Motor neuron (in vitro differentiated cells): ENCODE results near the gene APMAP. TPM values are rescaled to one million over a fixed set of nuclear protein-coding genes. Genes with fewer than 3 reads are reported as not detected.

Source experiments
- ATAC-seq, 8 experiments: fragments of 200-7000 bp; cut with Tn5 transposase; replicated peaks in 6 of 8; 2 replicates each; pipeline ENCODE4 v1.8.0; 2021; ENCODE audit warnings: mild to moderate bottlenecking in 8 of 8, moderate library complexity in 8 of 8
- H3K27ac ChIP-seq, 2 donors: fragments of 250-450 bp; sonication (Bioruptor Pico); 2 replicates each; pipeline ENCODE4 v1.9.0; 2021; ENCODE audit warnings: antibody characterized with exemption in 2 of 2, mild to moderate bottlenecking in 2 of 2, moderate library complexity in 1 of 2
- H3K4me1 ChIP-seq, 2 donors: fragments of 250-450 bp; sonication (Bioruptor Pico); replicated peaks in 1 of 2; 2 replicates each; pipeline ENCODE4 v1.6.1; 2021; ENCODE audit warnings: antibody characterized with exemption in 2 of 2, mild to moderate bottlenecking in 2 of 2, moderate library complexity in 1 of 2
- H3K4me3 ChIP-seq, 5 donors: fragments of 250-450 bp; sonication (Bioruptor Pico); 2 replicates each; pipeline ENCODE4 v1.9.0; 2021; ENCODE audit warnings: antibody characterized with exemption in 5 of 5, mild to moderate bottlenecking in 5 of 5, moderate library complexity in 4 of 5
- WGBS, 10 experiments: fragments of 450-650 bp; shearing (Covaris generic); methylation state at CpG; one replicate each; pipeline ENCODE4 v1.0.0; 2022; 5-methylcytosine and 5-hydroxymethylcytosine counted together
- in situ Hi-C, 9 experiments: fragments of 400-800 bp; cut with MboI; loops; one replicate each; pipeline ENCODE4 v1.15.0; 2021; ENCODE audit warnings: low sequenced_read_pairs in 9 of 9, low pct_unique_long_range_greater_than_20kb in 2 of 9; ENCODE audit not compliant: unreplicated experiment in 9 of 9
- total RNA-seq, 8 experiments: library from RNA; unstranded; fragments of 300-600 nt; gene quantifications; 2 replicates each; pipeline versions ENCODE4 v1.2.3 to v1.2.4, GENCODE V29; 2022

The APMAP gene
- total RNA-seq, 8 experiments from 2014 or later = 47.5 to 163 (median 73.7) TPM

GRCh38 chr20:24977336-24977735 is 15.2 kb downstream of the APMAP start:
- no peaks in the 10 kb centered on the region for H3K4me1 ChIP-seq
- 100% methylated on average over 1 of the region's 1 CpG; no CpG with 5 or more reads in 8 of the 10 experiments for whole genome bisulfite sequencing, 10 experiments
- in situ Hi-C loops = loop anchor here in 3 of 9 experiments (25.0 kb wide), 3 partner anchors 185 to 335 kb away; partner anchors contain the start of gene ENTPD6 (in 2 of the 3)
- ATAC-seq = no peak
- no peak overlapping the region for H3K27ac ChIP-seq
- H3K4me3 ChIP-seq = no peak overlapping the region

- no peak overlapping the region for H3K27ac ChIP-seq
- 100% methylated on average over 1 of the region's 2 CpGs; no CpG with 5 or more reads in 9 of the 10 experiments for WGBS, 10 experiments
Observed at GRCh38 chr20:24972341-24972740, 20.2 kb downstream of the APMAP start.

GRCh38 chr20:24971376-24972101 is 21.0 kb downstream of the APMAP start:
- no peak overlapping the region for H3K27ac ChIP-seq
- ATAC-seq = no peak
- H3K4me1 ChIP-seq = no peaks in the 10 kb centered on the region
- WGBS, 10 experiments = 80 to 100% (median 94%) methylated on average over 1 to 6 of the region's 6 CpGs; no CpG with 5 or more reads in 1 of the 10 experiments
- in situ Hi-C loops = no loop called here
- no peak overlapping the region for H3K4me3 ChIP-seq

More at GRCh38 chr20:24972341-24972740, 20.2 kb downstream of the APMAP start:
- H3K4me1 ChIP-seq = no peaks in the 10 kb centered on the region
- ATAC-seq = no peak
- in situ Hi-C loops = no loop called here
- H3K4me3 ChIP-seq = no peak overlapping the region

DNA sequence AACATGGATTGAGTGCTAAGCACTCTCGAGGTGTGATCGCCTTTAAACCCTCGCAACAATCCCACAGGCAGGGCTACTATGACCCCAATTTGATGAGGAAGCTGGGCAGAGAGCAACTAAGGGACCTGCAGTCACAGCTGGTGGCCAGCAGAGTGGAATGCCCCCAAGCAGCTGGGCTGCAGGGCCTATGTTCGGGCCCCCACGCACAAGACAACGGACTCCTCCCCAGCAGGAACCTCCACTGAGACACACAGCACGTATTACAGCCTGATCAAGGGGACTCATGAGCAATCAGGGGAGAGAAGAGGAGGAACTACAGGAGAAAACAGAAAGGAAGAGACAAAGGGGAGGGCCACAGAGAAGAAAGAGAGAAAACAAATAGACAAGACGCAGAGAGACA is 21.8 kb downstream of the APMAP start:
- no peak overlapping the region for H3K27ac ChIP-seq
- in situ Hi-C loops = no loop called here
- H3K4me3 ChIP-seq = no peak overlapping the region
- 73 to 100% (median 92%) methylated on average over 1 to 8 of the region's 8 CpGs; no CpG with 5 or more reads in 1 of the 10 experiments for WGBS, 10 experiments
- no peak for ATAC-seq
- no peaks in the 10 kb centered on the region for H3K4me1 ChIP-seq

GRCh38 chr20:24970030-24970553 is 22.5 kb downstream of the APMAP start:
- no peaks in the 10 kb centered on the region for H3K4me1 ChIP-seq
- H3K4me3 ChIP-seq = no peak overlapping the region
- WGBS, 10 experiments = 81 to 100% (median 94%) methylated on average over 2 to 5 of the region's 5 CpGs; no CpG with 5 or more reads in 2 of the 10 experiments
- no peak for ATAC-seq
- no peak overlapping the region for H3K27ac ChIP-seq
- in situ Hi-C loops = no loop called here

DNA sequence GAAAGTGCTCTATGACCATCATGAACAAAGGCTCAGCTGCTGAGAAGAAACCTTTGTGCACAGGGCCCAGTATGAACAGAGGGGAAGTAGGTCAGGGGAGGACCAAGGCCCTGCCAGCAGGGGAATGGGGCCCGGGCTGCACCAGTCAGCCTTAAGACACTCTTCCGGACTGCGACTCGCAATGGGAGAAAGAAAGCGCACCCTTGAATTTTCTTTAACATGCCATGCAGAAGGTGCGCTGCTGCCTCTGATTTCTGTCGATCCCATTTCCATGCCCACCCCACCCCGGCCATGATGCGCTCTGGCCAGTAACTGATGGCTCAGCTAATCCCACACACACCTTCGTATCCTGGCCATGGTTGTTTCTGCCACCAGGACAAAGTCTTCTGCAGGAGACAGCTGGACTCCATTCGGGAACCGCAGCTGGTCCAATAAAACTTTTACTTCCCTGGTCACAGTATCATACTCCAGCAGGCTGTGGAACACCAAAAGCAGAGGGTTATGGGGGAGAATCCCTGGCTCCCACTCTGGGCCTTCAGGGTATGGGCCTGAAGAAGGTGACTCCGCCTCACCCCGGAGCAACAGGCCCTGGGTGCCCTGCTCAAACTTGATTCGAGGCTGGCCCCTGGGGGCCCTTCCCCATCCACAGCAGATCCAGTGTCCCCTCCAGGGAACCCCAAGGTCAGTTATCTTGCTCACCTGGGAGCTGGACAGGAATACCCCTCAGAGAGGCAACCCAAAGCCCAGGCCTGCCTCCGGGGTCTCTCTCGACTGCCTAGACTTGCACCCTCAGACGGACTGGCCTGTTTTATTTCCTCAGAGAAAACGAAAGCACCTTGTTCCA is 23.1 kb downstream of the APMAP start:
- ATAC-seq = no peak
- H3K4me1 ChIP-seq = no peaks in the 10 kb centered on the region
- 93 to 100% (median 100%) methylated on average over 1 to 8 of the region's 19 CpGs; no CpG with 5 or more reads in 3 of the 10 experiments for WGBS, 10 experiments
- H3K4me3 ChIP-seq = no peak overlapping the region
- no peak overlapping the region for H3K27ac ChIP-seq
- in situ Hi-C loops = no loop called here

GRCh38 chr20:24968278-24968800 is 24.2 kb downstream of the APMAP start:
- H3K4me3 ChIP-seq = no peak overlapping the region
- no peak overlapping the region for H3K27ac ChIP-seq
- no peak for ATAC-seq
- WGBS, 10 experiments = 79 to 100% (median 87%) methylated on average over 1 to 4 of the region's 5 CpGs
- no peaks in the 10 kb centered on the region for H3K4me1 ChIP-seq
- in situ Hi-C loops = no loop called here

- no peaks in the 10 kb centered on the region for H3K4me1 ChIP-seq
- in situ Hi-C loops = no loop called here
- H3K27ac ChIP-seq = no peak overlapping the region
- no peak overlapping the region for H3K4me3 ChIP-seq
- no peak for ATAC-seq
- 67 to 100% (median 94%) methylated on average over 1 to 9 of the region's 15 CpGs; no CpG with 5 or more reads in 2 of the 10 experiments for WGBS, 10 experiments
Observed at GRCh38 chr20:24966317-24967012, 26.1 kb downstream of the APMAP start.

DNA sequence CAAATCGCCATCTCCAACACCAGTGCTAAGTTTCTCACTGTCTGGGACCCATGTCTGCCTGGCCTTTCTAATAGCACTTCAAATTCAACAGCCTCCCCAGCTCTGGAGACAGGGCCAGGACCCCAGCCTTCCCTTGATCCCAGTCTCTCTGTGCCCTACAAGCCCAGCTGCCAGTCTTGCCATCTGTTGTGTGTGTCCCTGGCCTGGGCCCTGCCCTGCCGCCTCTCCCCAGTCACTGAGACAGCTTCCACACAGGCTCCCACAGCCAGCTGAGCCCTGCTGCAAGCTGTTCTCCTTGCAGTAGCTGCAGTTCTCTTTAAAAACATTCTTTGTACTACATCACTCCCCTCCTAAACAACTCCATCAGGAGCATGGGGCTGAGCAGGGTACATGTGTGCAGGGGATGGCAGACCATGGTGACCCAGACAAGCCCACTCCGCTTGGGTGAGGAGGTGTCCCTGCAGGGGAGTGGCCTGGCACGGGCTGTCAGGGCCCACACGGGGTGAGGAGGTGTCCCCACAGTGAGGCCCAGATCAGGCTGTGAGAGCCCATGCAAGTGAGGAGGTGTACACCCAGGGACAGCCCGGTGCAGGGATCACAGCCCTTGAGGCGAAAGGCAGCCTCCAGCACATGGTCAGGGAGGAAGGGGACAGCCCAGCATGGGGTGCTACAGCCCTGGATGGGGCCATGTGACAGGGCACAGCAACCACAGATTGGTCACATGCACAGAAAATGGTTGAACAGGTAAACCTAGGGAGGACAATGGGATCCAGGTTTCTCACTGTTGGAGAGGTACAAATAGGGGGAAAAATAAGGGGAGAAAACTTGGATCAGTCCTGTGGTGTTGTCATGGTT is 27.3 kb downstream of the APMAP start:
- no peak for ATAC-seq
- in situ Hi-C loops = no loop called here
- Histone ChIP-seq H3K27ac (no peak overlapping the region), H3K4me1 (no peaks in the 10 kb centered on the region), H3K4me3 (no peak overlapping the region)
- WGBS, 10 experiments = 67 to 100% (median 91%) methylated on average over 1 to 4 of the region's 7 CpGs; no CpG with 5 or more reads in 1 of the 10 experiments

DNA sequence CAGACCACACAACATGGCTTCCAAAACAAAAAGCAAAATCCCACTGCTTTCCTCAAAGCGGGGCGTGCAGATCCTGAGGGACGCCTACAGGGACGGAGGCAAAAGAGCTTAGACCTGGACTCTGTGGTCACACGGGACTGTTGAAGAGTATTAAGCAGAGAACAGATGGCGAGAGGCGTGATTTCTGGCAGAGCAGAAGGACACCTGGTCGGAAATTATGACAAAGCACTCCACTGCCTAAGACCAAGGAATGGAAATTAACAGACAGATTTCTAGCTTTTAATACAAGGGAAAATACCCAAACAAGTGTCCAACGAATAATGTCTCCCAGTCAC is 28.1 kb downstream of the APMAP start:
- ATAC-seq = no peak
- H3K27ac ChIP-seq = no peak overlapping the region
- H3K4me1 ChIP-seq = no peaks in the 10 kb centered on the region
- in situ Hi-C loops = no loop called here
- 57 to 95% (median 86%) methylated on average over 1 to 9 of the region's 9 CpGs; no CpG with 5 or more reads in 4 of the 10 experiments for WGBS, 10 experiments
- H3K4me3 ChIP-seq = no peak overlapping the region

DNA sequence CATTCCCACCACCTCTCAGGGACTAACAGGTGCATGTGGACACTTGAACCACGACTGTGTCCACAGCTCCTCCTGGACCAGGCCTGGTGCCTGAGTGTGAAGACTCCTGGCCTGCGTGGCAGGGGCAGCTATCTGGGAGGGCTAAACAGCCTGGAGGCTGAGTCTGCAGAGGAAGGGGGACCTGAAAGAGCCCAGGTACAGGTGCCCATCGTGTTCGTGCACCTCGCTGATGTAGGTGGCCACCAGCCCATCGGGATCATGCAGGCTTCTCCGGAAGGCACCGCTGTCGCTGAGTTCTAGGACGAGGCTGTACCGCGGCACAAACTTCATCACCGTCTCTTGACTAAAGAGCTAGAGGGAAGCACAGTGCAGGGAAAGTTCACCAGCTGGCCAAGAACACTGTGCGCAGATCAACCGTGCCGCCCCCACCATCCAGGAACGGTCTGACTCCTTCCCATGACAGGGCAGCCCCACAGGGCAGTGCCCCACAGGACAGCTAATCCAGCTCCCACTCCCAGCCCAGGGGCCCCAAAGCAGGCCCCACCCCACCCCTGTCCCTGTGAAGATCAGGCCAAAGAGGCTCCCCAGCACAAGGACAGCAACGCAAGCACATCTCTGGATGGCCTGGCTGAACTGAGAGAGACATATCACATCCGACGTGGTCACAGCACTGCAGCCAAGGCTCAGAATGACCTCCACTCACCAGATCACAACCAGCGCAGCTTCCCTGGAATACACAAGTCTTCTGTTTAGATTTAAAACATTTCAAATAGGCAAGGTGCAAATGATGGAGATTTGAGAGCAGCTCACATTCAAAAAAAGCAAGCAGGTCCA is 28.7 kb downstream of the APMAP start:
- 90 to 100% (median 93%) methylated on average over 1 to 3 of the region's 21 CpGs; no CpG with 5 or more reads in 7 of the 10 experiments for WGBS, 10 experiments
- in situ Hi-C loops = no loop called here
- H3K27ac ChIP-seq = no peak overlapping the region
- ATAC-seq = no peak
- no peaks in the 10 kb centered on the region for H3K4me1 ChIP-seq
- no peak overlapping the region for H3K4me3 ChIP-seq
